ENCODE measurements around the gene EFCAB9.

EFCAB9 gene

DNA sequence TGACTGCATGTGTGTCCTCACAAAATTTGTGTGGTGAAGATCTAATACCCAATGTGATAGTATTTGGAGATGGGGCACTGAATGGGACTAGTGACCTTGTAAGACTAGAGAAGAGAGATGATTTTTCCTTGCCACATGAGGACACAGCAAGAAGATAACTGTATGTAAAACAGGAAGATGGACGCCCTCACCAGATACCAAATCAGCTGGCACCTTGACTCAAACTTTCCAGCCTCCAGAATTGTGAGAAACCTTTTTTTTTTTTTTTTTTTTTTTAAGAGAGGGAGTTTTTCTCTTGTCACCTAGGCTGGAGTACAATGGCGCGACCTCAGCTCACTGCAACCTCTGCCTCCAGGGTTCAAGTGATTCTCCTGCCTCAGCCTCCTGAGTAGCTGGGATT, 49.3 kb downstream of the EFCAB9 start:
- DNase-seq (ENCODE audit: low spot score) = no peak

DNA sequence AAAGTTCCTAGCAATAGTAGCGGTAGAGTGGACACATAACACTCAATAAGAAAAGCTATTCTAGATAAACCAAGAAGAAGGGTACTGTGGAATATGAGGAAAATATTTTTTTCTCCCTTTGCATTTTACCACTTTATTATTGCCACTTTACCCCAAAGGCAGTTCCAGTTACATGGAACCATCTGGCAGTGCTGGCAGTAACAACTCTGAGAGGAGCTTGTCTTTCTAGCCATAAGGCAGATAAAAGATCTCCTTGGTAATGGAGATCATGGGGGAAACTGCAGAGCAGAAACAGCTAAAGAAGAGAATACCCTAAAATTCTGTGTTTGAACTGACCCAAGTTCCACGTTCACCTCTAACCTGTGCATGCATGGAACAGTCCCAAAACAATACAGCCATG, 51.1 kb downstream of the EFCAB9 start:
- no peak for DNase-seq (ENCODE audit: low spot score)

DNA sequence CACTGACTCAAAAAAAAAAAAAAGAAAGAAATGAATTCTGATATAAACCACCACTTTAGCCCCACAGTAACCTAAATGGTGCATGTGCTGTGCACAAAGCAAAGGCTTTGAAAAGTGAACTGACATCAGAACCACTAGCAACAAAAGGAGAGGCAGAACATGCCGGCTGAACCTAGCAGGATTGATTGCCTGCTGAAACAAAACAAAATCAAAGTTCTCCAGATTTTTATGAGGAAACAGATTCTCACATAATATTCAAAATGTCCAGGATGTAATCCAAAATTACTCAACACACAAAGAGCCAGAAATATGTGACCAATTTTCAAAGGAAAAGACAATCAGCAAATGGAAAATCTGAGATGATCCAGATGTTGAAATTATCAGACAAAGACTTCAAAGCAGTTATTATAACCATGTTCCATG, 51.7 kb downstream of the EFCAB9 start:
- DNase-seq (ENCODE audit: low spot score) = no peak

DNA sequence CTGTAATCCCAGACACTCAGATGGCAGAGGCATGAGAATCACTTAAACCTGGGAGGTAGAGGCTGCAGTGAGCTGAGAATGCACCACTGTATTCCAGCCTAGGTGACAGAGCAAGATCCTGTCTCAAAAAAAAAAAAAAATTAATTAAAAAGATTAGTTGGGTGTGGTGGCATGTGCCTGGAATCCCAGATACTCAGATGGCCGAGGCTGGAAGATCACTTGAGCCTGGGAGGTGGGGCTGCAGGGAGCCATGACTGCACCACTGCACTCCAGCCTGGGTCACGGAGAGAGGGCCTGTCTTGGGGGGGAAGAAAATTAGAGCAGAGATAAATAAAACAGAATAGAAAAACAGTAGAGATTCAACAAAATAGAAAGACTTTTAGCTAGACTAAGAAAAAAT, 54.7 kb downstream of the EFCAB9 start:
- no peak for DNase-seq (ENCODE audit: low spot score)

DNA sequence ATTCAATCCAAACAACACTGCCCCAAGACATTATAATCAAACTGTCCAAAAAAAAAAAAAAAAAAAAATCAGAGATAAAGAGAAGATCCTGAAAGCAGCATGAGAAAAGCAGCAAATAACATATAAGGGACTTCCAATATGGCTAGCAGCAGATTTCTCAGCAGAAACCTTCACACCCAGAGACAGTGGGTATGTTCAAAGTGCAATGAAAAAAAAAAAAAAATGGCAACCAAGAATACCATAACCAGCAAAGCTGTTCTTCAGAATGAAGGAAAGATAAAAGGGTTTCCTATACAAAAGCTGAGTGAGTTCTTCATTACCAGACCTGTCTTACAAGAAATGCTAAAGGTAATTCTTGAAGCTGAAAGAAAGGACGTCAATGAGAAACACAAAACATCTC, 57.4 kb downstream of the EFCAB9 start:
- no peak for DNase-seq (ENCODE audit: low spot score)

DNA sequence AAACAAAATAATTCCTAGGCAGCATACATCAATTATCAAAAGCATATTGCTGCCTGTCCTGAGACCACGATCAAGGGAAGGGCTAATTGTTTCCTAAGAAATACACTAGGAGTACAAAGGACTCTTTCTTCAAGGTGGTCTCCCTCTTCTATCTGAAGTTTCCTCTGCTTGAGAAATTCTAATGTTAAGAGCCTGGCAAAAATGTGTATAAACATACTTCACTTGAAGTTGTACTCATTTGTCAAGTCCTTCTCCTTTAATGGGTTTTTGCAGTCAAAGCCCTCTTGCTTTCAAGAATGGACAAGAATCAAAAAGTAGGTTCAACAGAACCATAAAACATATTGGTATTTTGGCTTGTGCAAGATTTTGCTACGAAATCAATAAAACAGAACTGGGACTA, 58.5 kb downstream of the EFCAB9 start:
- no peak for DNase-seq (ENCODE audit: low spot score)
